Astrocyte of the spinal cord (primary cell): ENCODE measurements around the gene RAD52.

ENCODE experiments used
- DNase-seq: peaks from one replicate; pipeline ENCODE4 v3.0.0; 2011; ENCODE audit warnings: low read depth, low spot score
- H3K4me3 ChIP-seq: 2 replicates; pipeline ENCODE4 v1.5.1; 2011; ENCODE audit warnings: low read depth, mild to moderate bottlenecking, low read length, moderate library complexity
- in situ Hi-C: cut with HindIII; loops from 2 replicates; pipeline ENCODE4 v1.10.0; 2017; ENCODE audit warnings: low sequenced_read_pairs
- TF ChIP-seq, protein P1 (sequence below): IDR thresholded peaks from 2 replicates; pipeline ENCODE4 v1.5.1; 2012; ENCODE audit warnings: low read depth, mild to moderate bottlenecking, low read length, inconsistent platforms

Gene RAD52

DNA sequence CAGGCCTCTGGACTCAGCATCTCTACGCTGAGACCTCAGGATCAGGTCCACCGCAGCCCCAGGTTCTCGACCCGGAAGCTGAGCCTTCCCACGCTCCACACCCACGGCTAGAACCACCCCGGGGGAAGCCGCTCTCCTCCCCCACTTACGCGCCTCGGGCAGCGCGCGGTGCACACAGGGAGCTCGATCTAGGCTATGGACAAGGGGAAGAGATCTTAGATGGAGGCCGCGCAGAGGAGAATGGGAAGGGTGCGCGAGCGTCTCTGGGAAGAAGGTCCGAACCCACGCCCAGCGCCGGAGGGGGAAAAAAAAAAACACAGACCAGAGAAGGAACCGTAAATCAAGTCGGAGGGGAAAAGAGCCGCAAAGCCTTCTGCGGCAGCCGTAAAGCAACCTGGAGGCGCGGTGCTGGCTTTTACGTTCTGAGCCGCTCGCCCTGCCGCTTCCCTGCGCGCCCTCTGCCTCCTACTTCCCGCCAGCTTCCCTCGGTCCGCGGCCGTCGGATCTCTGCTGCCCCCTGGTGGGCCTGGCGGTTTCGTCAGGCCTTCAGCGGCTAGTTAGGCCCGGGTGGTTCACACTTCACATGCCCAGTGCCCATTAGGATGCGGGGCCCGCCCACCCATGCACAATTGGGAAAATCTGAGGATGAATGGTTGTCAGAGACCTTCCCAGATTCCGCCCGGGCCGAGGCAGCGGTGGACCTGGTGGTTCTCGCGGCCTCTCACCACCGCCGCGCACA lies at the start of gene RAD52:
Gene RAD52 (minus strand): TSS at position 242 of the 739 bp plus-strand sequence. CDS start 16,636 bp downstream, outside the sequence.
- DNase-seq = peak; percentile 99
- TF ChIP-seq, protein P1, sequence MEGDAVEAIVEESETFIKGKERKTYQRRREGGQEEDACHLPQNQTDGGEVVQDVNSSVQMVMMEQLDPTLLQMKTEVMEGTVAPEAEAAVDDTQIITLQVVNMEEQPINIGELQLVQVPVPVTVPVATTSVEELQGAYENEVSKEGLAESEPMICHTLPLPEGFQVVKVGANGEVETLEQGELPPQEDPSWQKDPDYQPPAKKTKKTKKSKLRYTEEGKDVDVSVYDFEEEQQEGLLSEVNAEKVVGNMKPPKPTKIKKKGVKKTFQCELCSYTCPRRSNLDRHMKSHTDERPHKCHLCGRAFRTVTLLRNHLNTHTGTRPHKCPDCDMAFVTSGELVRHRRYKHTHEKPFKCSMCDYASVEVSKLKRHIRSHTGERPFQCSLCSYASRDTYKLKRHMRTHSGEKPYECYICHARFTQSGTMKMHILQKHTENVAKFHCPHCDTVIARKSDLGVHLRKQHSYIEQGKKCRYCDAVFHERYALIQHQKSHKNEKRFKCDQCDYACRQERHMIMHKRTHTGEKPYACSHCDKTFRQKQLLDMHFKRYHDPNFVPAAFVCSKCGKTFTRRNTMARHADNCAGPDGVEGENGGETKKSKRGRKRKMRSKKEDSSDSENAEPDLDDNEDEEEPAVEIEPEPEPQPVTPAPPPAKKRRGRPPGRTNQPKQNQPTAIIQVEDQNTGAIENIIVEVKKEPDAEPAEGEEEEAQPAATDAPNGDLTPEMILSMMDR = peak; percentile 97
- peak within 1 kb of the TSS; percentile 78 for H3K4me3 ChIP-seq
- in situ Hi-C loops = no loop called here

DNA sequence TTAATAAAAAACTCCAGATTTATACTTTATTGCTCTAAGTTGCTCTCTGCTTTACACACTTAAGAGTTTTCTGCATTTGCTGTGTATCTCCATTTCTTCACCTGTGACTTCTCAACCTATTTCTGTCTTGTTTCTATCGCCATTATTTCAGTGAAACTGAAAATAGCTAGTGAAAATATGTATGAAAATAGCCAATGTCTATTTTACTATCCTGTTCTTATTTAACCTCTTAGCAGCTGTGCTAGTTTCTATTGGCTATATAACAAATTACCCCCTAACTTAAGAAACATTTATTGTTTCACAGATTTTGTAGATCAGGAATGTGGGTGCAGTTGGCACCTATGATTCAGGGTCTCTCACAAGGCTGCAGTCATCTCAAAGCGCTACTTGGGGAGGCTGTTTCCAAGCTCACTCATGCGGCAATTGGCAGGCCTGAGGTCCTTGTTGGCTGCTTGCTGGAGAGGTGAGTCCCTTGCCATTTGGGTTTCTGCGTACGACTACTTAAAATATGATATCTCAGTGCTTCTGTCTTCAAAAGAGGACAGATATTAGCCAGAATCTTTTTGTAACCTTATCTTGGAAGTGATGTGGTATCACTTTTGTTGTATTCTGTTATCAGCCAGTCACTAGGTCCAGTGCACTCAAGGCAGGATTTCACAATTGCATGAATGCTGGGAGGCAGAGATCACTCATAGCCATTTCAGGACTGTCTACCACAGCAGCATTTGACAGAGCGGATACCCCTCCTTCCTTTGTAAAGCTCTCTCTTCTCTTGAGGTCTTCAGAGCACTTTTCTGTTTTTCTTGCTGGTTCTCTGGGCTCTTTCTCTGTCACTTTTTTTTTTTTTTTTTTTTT lies 48.8 kb upstream of the RAD52 start:
- no peak for DNase-seq
- H3K4me3 ChIP-seq = no peak overlapping the region
- TF ChIP-seq, protein P1 = no peak
- in situ Hi-C loops = no loop called here

DNA sequence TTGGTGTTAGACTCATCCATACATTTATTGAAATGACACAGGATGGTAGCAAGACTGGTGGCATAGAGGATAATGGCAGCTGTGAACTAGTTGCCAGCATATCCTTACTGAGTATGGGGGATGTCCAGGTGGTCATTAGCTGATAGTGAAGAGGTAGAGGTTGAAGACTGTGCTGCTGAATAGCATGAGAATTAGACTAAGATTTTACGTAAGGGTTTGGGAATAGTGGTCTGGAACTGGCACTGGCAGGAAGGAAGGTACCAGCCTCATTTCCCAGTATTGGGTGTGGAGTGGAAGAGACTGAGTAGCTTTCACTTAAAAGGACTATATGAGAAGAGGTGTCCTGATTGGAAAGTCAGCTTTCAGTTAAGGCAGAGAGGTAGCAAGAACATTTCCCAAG lies 48.0 kb upstream of the RAD52 start:
- DNase-seq = no peak
- in situ Hi-C loops = no loop called here
- TF ChIP-seq, protein P1 = no peak
- H3K4me3 ChIP-seq = no peak overlapping the region

DNA sequence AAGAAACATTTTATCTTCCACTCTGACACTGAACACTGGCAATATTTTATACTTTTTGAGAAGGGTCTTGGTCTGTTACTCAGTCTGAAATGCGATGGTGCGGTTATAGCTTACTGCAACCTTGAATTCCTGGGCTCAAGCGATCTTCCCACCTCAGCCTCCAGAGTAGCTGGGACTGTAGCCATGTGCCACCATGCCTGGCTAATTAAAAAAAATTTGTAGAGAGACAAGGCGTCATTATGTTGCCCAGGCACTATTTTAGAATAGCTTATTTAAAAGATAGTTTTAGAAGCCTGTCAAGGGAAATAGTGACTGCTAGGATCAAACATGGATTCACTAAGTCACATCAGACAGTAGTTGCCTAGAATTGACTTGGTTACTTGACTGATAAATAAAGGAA lies 47.4 kb upstream of the RAD52 start:
- no peak for DNase-seq
- H3K4me3 ChIP-seq = no peak overlapping the region
- TF ChIP-seq, protein P1 = no peak
- in situ Hi-C loops = no loop called here

DNA sequence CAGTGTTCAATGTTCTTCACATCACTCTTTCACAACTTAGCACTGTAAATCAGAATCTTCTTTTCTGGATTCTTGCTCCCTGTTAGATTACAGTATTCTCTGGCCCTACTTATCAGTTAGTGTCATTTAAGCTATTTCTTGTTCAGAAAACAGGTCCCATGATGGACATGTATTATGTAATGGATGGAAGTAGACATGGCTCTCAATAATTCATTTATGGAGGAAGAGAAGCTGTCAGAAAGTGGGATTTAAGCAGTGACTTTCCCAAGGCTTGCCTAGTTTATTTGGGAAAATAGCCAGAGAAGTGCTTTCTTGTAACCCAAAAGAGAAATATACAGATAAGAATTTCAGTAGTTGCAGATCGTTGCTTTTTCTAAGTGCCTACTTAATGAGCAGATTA lies 43.2 kb upstream of the RAD52 start:
- H3K4me3 ChIP-seq = no peak overlapping the region
- DNase-seq = no peak
- TF ChIP-seq, protein P1 = no peak
- in situ Hi-C loops = no loop called here

DNA sequence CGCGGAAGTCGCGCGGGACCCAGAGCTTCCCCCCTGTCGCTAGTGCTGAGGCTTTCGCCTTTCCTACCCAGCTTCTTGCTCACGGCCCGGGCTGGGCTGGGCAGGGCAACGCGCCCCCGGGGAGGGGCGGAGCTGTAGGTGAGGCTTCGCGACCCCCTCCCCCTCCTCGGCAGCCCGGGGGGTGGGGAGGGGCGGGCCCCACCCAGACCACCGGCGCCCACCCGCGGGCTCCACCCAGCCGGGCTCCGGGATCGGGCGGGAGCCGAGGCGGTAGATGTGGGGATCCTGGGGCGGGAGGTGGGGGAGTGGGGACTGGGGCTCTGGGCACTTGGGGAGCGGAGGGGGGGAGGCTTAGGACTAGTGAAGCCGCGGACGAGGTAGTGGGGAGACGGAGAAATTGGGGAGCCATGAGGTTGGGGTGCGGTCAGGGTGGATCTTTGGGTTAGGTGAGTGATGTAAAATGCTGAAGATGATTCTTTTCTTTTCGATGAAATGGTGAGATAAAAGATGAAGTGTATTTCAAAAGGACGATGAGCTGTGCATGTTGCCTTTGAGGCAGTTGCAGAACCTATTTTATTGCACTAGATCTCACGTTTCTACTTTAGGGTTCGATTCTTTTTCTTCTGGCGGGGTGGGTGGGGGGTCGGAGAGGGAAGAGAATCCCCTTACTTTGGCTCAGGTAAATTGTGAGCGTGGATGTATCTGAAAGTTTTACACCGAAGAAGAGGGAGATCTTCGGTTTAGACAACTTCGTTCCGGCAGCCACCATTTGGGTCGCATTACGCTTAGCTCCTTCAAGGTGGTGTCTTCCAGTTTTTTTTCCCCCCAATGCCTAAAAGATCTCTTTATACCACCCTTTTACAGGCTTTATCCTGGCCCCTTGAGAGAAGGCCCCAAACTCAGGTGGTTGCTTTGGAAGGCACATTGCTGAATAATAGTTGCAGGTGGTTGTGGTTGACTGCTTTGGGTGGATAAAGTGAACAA lies 42.1 kb upstream of the RAD52 start:
- TF ChIP-seq, protein P1 = no peak
- in situ Hi-C loops = no loop called here
- DNase-seq = peak; percentile 46
- H3K4me3 ChIP-seq = peak overlapping the region; percentile 75
